Endodermal cell (in vitro differentiated cells): ENCODE results near the gene EWSR1. TPM values are rescaled to one million over a fixed set of nuclear protein-coding genes. Genes with fewer than 3 reads are reported as not detected.

ENCODE experiments used
- DNase-seq: peaks from one replicate; pipeline ENCODE4 v3.0.0-alpha.2; 2017
- H3K27ac ChIP-seq: 2 replicates; pipeline ENCODE4 v1.5.1; 2013; ENCODE audit warnings: mild to moderate bottlenecking, low read depth, low read length, moderate library complexity
- H3K27me3 ChIP-seq: 2 replicates; pipeline ENCODE4 v1.6.1; 2013; ENCODE audit warnings: mild to moderate bottlenecking, low read length, moderate library complexity; ENCODE audit not compliant: insufficient read depth, control insufficient read depth, poor library complexity, severe bottlenecking
- H3K36me3 ChIP-seq: 2 replicates; pipeline ENCODE4 v1.7.0; 2013; ENCODE audit warnings: mild to moderate bottlenecking, low read length, moderate library complexity; ENCODE audit not compliant: control insufficient read depth, insufficient read depth
- H3K4me1 ChIP-seq: one replicate; pipeline ENCODE4 v1.7.0; 2013; ENCODE audit warnings: low read length; ENCODE audit not compliant: control insufficient read depth, insufficient read depth
- H3K4me3 ChIP-seq: 2 replicates; pipeline ENCODE4 v1.5.1; 2013; ENCODE audit warnings: mild to moderate bottlenecking, low read length, moderate library complexity
- H3K9ac ChIP-seq: 2 replicates; pipeline ENCODE4 v1.6.1; 2013; ENCODE audit warnings: mild to moderate bottlenecking, low read length, moderate library complexity; ENCODE audit not compliant: poor library complexity, severe bottlenecking; ENCODE audit errors: extremely low read depth
- H3K9me3 ChIP-seq: 2 replicates; pipeline ENCODE4 v1.6.1; 2013; ENCODE audit warnings: mild to moderate bottlenecking, low read length, moderate library complexity; ENCODE audit not compliant: control insufficient read depth
- H3K27ac Mint-ChIP-seq: 2 replicates; pipeline ENCODE4 v1.8.0; 2020; ENCODE audit warnings: mixed read lengths
- H3K27me3 Mint-ChIP-seq: 2 replicates; pipeline ENCODE4 v1.8.0; 2021; ENCODE audit warnings: mild to moderate bottlenecking, mixed read lengths; ENCODE audit not compliant: insufficient read depth
- H3K36me3 Mint-ChIP-seq: 2 replicates; pipeline ENCODE4 v1.8.0; 2020; ENCODE audit warnings: low read depth, mixed read lengths
- H3K4me1 Mint-ChIP-seq: 2 replicates; pipeline ENCODE4 v1.8.0; 2020; ENCODE audit warnings: mixed read lengths
- H3K4me3 Mint-ChIP-seq: 2 replicates; pipeline ENCODE4 v1.8.0; 2020; ENCODE audit warnings: mild to moderate bottlenecking, moderate library complexity, mixed read lengths
- H3K9me3 Mint-ChIP-seq: 2 replicates; pipeline ENCODE4 v1.8.0; 2020; ENCODE audit warnings: mild to moderate bottlenecking, mixed read lengths
- WGBS, 2 experiments: methylation state at CpG; one replicate each; pipeline versions ENCODE4 v1.1.5 to v1.1.7; 2013; ENCODE audit warnings: missing lambda C conversion rate in 2 of 2, mixed read lengths in 1 of 2; ENCODE audit not compliant: insufficient coverage in 1 of 2, insufficient read length in 1 of 2; 5-methylcytosine and 5-hydroxymethylcytosine counted together
- total RNA-seq, 2 donors: library from RNA; stranded (reverse); fragmentation: NEBNext Ultra II Directional in 1 of 2; extraction: Animal tissue kit (Norgen Biotek cat#: 25700) in 1 of 2; gene quantifications; 2 replicates in 1 of 2; 3 replicates in 1 of 2; pipeline ENCODE4 v1.2.1, GENCODE V29; 2021
- TF ChIP-seq, protein P1 (sequence below): fragments of 200-600 bp; sonication (generic); conservative IDR thresholded peaks from 2 replicates; pipeline ENCODE4 v1.5.0; 2021; ENCODE audit warnings: antibody characterized with exemption, mild to moderate bottlenecking

The EWSR1 gene
- total RNA-seq, 2 donors from 2014 or later: 295 to 352 TPM

DNA sequence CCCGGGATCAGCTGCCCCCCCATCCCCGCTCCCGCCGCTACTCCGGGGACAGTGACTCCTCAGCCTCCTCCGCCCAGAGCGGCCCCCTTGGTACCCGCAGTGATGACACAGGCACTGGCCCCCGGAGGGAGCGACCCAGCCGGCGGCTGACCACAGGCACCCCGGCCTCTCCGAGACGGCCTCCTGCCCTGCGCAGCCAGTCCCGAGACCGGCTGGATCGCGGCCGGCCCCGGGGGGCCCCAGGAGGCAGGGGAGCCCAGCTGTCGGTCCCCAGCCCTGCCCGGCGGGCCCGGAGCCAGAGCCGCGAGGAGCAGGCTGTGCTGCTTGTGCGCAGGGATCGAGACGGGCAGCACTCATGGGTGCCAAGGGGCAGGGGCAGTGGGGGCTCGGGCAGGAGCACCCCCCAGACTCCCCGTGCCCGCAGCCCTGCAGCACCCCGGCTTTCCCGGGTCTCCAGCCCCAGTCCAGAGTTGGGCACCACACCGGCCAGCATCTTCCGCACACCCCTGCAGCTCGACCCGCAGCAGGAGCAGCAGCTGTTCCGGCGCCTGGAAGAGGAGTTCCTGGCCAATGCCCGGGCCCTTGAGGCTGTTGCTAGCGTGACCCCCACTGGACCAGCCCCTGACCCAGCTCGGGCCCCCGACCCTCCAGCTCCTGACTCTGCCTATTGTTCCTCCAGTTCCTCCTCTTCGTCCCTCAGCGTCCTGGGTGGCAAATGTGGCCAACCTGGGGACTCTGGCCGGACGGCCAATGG is 43.6 kb downstream of the EWSR1 start:
- Histone ChIP-seq H3K36me3 (no peaks in the 10 kb centered on the region), H3K9me3 (no peaks in the 10 kb centered on the region), H3K4me1 (peaks cover 8% of the 10 kb centered on the region), H3K4me3 (no peak overlapping the region), H3K27ac (no peak overlapping the region), H3K27me3 (peaks cover 38% of the 10 kb centered on the region), H3K9ac (no peak overlapping the region)
- peaks cover 34% of the 10 kb centered on the region for H3K27me3 Mint-ChIP-seq
- peaks cover 11% of the 10 kb centered on the region for H3K36me3 Mint-ChIP-seq
- H3K9me3 Mint-ChIP-seq: peaks cover 10% of the 10 kb centered on the region
- H3K4me1 Mint-ChIP-seq: peaks cover 19% of the 10 kb centered on the region
- no peak overlapping the region for H3K27ac Mint-ChIP-seq
- H3K4me3 Mint-ChIP-seq: no peak overlapping the region
- TF ChIP-seq, protein P1, sequence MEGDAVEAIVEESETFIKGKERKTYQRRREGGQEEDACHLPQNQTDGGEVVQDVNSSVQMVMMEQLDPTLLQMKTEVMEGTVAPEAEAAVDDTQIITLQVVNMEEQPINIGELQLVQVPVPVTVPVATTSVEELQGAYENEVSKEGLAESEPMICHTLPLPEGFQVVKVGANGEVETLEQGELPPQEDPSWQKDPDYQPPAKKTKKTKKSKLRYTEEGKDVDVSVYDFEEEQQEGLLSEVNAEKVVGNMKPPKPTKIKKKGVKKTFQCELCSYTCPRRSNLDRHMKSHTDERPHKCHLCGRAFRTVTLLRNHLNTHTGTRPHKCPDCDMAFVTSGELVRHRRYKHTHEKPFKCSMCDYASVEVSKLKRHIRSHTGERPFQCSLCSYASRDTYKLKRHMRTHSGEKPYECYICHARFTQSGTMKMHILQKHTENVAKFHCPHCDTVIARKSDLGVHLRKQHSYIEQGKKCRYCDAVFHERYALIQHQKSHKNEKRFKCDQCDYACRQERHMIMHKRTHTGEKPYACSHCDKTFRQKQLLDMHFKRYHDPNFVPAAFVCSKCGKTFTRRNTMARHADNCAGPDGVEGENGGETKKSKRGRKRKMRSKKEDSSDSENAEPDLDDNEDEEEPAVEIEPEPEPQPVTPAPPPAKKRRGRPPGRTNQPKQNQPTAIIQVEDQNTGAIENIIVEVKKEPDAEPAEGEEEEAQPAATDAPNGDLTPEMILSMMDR: no peak
- WGBS, 2 experiments: 94 to 95% methylated on average over 36 to 50 of the region's 50 CpGs
- DNase-seq: no peak

DNA sequence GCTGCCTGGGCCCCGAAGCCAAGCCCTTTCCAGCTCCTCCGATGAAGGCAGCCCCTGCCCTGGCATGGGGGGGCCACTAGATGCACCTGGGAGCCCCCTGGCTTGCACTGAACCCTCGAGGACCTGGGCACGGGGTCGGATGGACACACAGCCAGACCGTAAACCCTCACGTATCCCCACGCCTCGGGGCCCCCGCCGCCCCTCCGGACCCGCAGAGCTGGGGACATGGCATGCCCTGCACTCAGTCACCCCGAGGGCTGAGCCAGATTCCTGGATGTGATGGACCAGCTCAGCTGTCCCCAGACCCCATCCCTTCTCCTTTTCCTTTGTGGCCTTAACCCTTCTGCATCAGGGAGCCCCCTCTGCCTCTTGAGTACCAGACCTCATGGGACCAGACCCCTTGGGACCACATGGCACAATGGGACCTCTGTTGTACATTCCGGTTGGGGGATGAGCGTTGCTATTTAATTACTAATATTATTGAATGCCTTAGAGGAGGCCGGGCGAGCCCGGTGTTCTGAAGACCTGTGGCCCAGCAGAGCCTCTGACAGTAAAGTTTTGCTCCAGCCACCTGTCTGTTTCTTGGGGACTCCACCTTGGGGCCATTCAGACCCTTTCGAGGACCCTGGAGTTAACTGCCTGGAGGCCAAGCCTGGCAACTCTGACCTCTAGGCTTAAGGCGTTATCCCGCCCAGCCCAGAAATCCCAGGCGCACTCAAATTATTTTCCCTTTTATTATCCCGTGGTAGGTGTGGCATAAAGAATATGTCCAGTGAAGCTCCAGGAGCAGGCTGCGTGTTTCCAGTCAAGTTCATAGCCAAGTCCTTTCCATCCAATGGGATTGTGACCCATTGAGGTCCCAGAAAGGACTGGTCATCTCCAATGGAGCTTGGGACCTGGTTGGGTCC is 44.4 kb downstream of the EWSR1 start:
- Histone ChIP-seq H3K9ac (no peak overlapping the region), H3K9me3 (no peaks in the 10 kb centered on the region), H3K36me3 (no peaks in the 10 kb centered on the region), H3K4me3 (no peak overlapping the region), H3K4me1 (peaks cover 7% of the 10 kb centered on the region), H3K27me3 (peaks cover 38% of the 10 kb centered on the region), H3K27ac (no peak overlapping the region)
- Mint-ChIP-seq H3K4me3 (no peak overlapping the region), H3K4me1 (peaks cover 17% of the 10 kb centered on the region), H3K36me3 (peaks cover 11% of the 10 kb centered on the region), H3K27ac (no peak overlapping the region), H3K27me3 (peaks cover 42% of the 10 kb centered on the region), H3K9me3 (peaks cover 10% of the 10 kb centered on the region)
- WGBS, 2 experiments: 96 to 97% methylated on average over 21 to 25 of the region's 25 CpGs
- DNase-seq: no peak
- TF ChIP-seq, protein P1: no peak

DNA sequence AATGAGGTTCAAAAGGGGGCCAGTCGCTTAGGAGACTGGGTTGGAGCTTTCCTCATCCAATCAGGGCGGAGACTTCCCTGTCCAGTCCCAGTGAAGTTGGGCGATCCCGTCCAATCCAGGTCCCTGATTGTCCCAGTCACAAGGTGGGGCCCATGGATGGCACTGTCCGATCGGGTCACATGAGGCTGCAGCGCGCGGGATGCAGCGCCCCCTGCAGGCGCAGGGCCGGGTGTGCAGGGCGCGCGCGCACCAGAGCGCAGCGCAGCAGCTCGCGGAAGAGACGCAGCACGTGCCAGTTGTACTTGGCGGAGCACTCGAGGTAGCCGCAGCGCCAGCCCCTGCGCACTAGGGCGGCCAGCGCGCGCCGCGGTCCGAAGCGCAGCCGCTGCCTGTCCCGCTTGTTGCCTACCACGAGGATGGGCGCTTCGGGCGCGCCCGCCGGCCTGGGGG is 45.1 kb downstream of the EWSR1 start:
- H3K4me3 ChIP-seq: no peak overlapping the region
- H3K4me3 Mint-ChIP-seq: no peak overlapping the region
- H3K9me3 Mint-ChIP-seq: peaks cover 10% of the 10 kb centered on the region
- H3K9ac ChIP-seq: no peak overlapping the region
- H3K27me3 Mint-ChIP-seq: peaks cover 47% of the 10 kb centered on the region
- no peaks in the 10 kb centered on the region for H3K9me3 ChIP-seq
- peaks cover 11% of the 10 kb centered on the region for H3K36me3 Mint-ChIP-seq
- no peak overlapping the region for H3K27ac Mint-ChIP-seq
- 77 to 85% methylated on average over 40 to 44 of the region's 44 CpGs for WGBS, 2 experiments
- peaks cover 38% of the 10 kb centered on the region for H3K27me3 ChIP-seq
- peaks cover 5% of the 10 kb centered on the region for H3K4me1 ChIP-seq
- H3K4me1 Mint-ChIP-seq: peaks cover 15% of the 10 kb centered on the region
- H3K36me3 ChIP-seq: no peaks in the 10 kb centered on the region
- TF ChIP-seq, protein P1: peak; percentile 96
- peak; percentile 93 for DNase-seq
- H3K27ac ChIP-seq: no peak overlapping the region
